Stomach (tissue), 4 donors: ENCODE measurements around the gene GPR176.

ENCODE experiments used
- POLR2AphosphoS5 ChIP-seq, 3 donors: sonication (generic); formaldehyde crosslinking; IDR thresholded peaks; one replicate each; pipeline ENCODE4 v1.6.1; 2016; ENCODE audit warnings: antibody characterized with exemption in 3 of 3
- TF ChIP-seq, protein P1 (sequence below), 7 experiments: fragments of 450-650 bp in 4 of 7; fragments of 200-600 bp in 3 of 7; sonication (generic) in 3 of 7; IDR thresholded peaks; one replicate each; pipeline ENCODE4 v1.5.1; 2016 to 2019; ENCODE audit warnings: antibody characterized with exemption in 7 of 7, control low read depth in 2 of 7, mild to moderate bottlenecking in 1 of 7

DNA sequence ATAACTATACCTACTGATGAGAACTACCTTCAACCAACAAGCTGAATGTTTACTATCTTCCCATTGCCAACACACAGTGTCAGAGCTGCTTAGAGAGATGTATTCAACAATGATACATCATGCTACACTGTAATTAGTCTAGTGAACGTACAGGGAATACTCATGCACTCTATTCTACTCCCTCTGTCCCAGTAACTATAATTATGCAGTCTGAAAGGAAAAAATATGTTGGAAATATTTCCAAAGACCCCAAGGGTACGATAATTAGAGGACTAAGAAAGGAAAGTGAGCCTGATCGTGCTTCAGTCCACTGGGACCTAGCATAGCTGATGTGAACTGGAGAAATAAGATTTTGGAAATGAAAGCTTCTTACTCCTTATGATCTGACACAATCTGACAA, 100.5 kb downstream of the GPR176 start:
- TF ChIP-seq, protein P1, sequence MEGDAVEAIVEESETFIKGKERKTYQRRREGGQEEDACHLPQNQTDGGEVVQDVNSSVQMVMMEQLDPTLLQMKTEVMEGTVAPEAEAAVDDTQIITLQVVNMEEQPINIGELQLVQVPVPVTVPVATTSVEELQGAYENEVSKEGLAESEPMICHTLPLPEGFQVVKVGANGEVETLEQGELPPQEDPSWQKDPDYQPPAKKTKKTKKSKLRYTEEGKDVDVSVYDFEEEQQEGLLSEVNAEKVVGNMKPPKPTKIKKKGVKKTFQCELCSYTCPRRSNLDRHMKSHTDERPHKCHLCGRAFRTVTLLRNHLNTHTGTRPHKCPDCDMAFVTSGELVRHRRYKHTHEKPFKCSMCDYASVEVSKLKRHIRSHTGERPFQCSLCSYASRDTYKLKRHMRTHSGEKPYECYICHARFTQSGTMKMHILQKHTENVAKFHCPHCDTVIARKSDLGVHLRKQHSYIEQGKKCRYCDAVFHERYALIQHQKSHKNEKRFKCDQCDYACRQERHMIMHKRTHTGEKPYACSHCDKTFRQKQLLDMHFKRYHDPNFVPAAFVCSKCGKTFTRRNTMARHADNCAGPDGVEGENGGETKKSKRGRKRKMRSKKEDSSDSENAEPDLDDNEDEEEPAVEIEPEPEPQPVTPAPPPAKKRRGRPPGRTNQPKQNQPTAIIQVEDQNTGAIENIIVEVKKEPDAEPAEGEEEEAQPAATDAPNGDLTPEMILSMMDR (IDR thresholded peaks at IDR 0.05): no peak
- TF ChIP-seq POLR2AphosphoS5 (IDR thresholded peaks at IDR 0.05): no peak
